ENCODE data around the gene RANGAP1. TPM values are rescaled to one million over a fixed set of nuclear protein-coding genes. Genes with fewer than 3 reads are reported as not detected.
"Not testable (repeated sequence)": the region's sequence is repeated elsewhere in the genome, so short reads cannot be mapped to it uniquely, and the experiment has no call there.

Gene RANGAP1
- total and polyA plus RNA-seq, 4 donors: 29.9 to 106 (median 62.9) TPM

GRCh38 chr22:41302021-41302767 lies 16.2 kb upstream of the RANGAP1 start:
- DNase-seq (ENCODE audit: low read depth in 4 of 6, low spot score in 6 of 6): peak in 2 of 6 donors; percentile 66 to 70
- Histone ChIP-seq H3K36me3 (ENCODE audit: control insufficient read depth, insufficient read depth, low read length) (peaks cover 9% of the 10 kb centered on the region), H3K27me3 (ENCODE audit: control insufficient read depth, insufficient read depth, low read length) (no peaks in the 10 kb centered on the region), H3K9me3 (ENCODE audit: control insufficient read depth, insufficient read depth, low read length) (no peaks in the 10 kb centered on the region), H3K4me3 (ENCODE audit: low read depth, low read length) (peak overlapping the region; percentile 86), H3K27ac (ENCODE audit: low read depth, low read length) (peak overlapping the region; percentile 88), H3K4me1 (ENCODE audit: control insufficient read depth, insufficient read depth, low read length) (peaks cover 21% of the 10 kb centered on the region)
- WGBS (ENCODE audit: insufficient coverage): under 1% methylated on average over 54 of the region's 60 CpGs

GRCh38 chr22:41301085-41302020 lies 15.4 kb upstream of the RANGAP1 start, which contains the start of gene ZC3H7B:
Gene ZC3H7B (plus strand): TSS chr22:41301525. CDS start chr22:41320661, 19,136 bp downstream.
- H3K4me3 ChIP-seq (ENCODE audit: low read depth, low read length): peak within 1 kb of the TSS; percentile 86
- peak within 1 kb of the TSS; percentile 88 for H3K27ac ChIP-seq (ENCODE audit: low read depth, low read length)
- peaks cover 21% of the 10 kb centered on the region for H3K4me1 ChIP-seq (ENCODE audit: control insufficient read depth, insufficient read depth, low read length)
- peaks cover 6% of the 10 kb centered on the region for H3K36me3 ChIP-seq (ENCODE audit: control insufficient read depth, insufficient read depth, low read length)
- H3K27me3 ChIP-seq (ENCODE audit: control insufficient read depth, insufficient read depth, low read length): no peaks in the 10 kb centered on the region
- DNase-seq (ENCODE audit: low read depth in 4 of 6, low spot score in 6 of 6): peak in 4 of 6 donors; percentile 56 to 94 (median 80)
- WGBS (ENCODE audit: insufficient coverage): 0% methylated on average over 42 of the region's 74 CpGs
- no peaks in the 10 kb centered on the region for H3K9me3 ChIP-seq (ENCODE audit: control insufficient read depth, insufficient read depth, low read length)

DNA sequence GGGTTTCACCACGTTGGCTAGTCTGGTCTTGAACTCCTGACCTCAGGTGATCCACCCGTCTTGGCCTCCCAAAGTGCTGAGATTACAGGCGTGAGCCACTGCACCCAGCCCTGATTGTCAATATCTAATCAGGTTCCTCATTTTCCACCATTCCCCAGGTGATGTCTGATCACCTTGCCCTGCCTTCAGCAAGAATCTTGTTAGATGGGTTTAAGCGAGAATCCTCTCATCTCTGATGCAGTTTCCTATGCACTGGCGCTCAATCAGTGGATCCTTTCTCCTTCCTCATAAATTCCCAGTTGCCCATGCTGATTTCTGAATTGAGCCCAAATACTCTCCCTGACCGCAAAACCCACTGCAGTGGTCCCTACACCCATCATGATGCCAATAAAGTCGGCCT lies 14.7 kb upstream of the RANGAP1 start:
- no peak for DNase-seq (ENCODE audit: low read depth in 4 of 6, low spot score in 6 of 6)

GRCh38 chr22:41296826-41297667 lies 11.1 kb upstream of the RANGAP1 start:
- DNase-seq (ENCODE audit: low read depth in 4 of 6, low spot score in 6 of 6): no peak
- peaks cover 4% of the 10 kb centered on the region for H3K4me1 ChIP-seq (ENCODE audit: control insufficient read depth, insufficient read depth, low read length)
- WGBS (ENCODE audit: insufficient coverage): 94% methylated on average over 9 of the region's 9 CpGs

More for the DNA sequence above, 14.7 kb upstream of the RANGAP1 start:
- no peaks in the 10 kb centered on the region for H3K27me3 ChIP-seq (ENCODE audit: control insufficient read depth, insufficient read depth, low read length)
- H3K4me1 ChIP-seq (ENCODE audit: control insufficient read depth, insufficient read depth, low read length): peaks cover 20% of the 10 kb centered on the region
- peak overlapping the region; percentile 88 for H3K27ac ChIP-seq (ENCODE audit: low read depth, low read length)
- WGBS (ENCODE audit: insufficient coverage): 51% methylated on average over 5 of the region's 7 CpGs
- H3K4me3 ChIP-seq (ENCODE audit: low read depth, low read length): peak overlapping the region; percentile 86
- no peaks in the 10 kb centered on the region for H3K9me3 ChIP-seq (ENCODE audit: control insufficient read depth, insufficient read depth, low read length)
- H3K36me3 ChIP-seq (ENCODE audit: control insufficient read depth, insufficient read depth, low read length): peaks cover 6% of the 10 kb centered on the region

GRCh38 chr22:41294816-41295215 lies 8.8 kb upstream of the RANGAP1 start:
- not testable (repeated sequence) for H3K27me3 ChIP-seq (ENCODE audit: control insufficient read depth, insufficient read depth, low read length); H3K4me3 ChIP-seq (ENCODE audit: low read depth, low read length); H3K36me3 ChIP-seq (ENCODE audit: control insufficient read depth, insufficient read depth, low read length); DNase-seq (ENCODE audit: low read depth in 4 of 6, low spot score in 6 of 6); H3K4me1 ChIP-seq (ENCODE audit: control insufficient read depth, insufficient read depth, low read length); H3K27ac ChIP-seq (ENCODE audit: low read depth, low read length); H3K9me3 ChIP-seq (ENCODE audit: control insufficient read depth, insufficient read depth, low read length)
- WGBS (ENCODE audit: insufficient coverage): no CpG with 5 or more reads among the region's 28 CpGs

More at GRCh38 chr22:41296826-41297667, 11.1 kb upstream of the RANGAP1 start:
- H3K27me3 ChIP-seq (ENCODE audit: control insufficient read depth, insufficient read depth, low read length): no peaks in the 10 kb centered on the region
- H3K36me3 ChIP-seq (ENCODE audit: control insufficient read depth, insufficient read depth, low read length): peaks cover 3% of the 10 kb centered on the region
- no peak overlapping the region for H3K4me3 ChIP-seq (ENCODE audit: low read depth, low read length)
- H3K9me3 ChIP-seq (ENCODE audit: control insufficient read depth, insufficient read depth, low read length): no peaks in the 10 kb centered on the region
- no peak overlapping the region for H3K27ac ChIP-seq (ENCODE audit: low read depth, low read length)

GRCh38 chr22:41290262-41291221 lies 4.6 kb upstream of the RANGAP1 start:
- peak in 1 of 6 donors; percentile 14 for DNase-seq (ENCODE audit: low read depth in 4 of 6, low spot score in 6 of 6)
- peaks cover 3% of the 10 kb centered on the region for H3K4me1 ChIP-seq (ENCODE audit: control insufficient read depth, insufficient read depth, low read length)
- 62% methylated on average over 2 of the region's 8 CpGs for WGBS (ENCODE audit: insufficient coverage)
- H3K4me3 ChIP-seq (ENCODE audit: low read depth, low read length): no peak overlapping the region
- no peaks in the 10 kb centered on the region for H3K36me3 ChIP-seq (ENCODE audit: control insufficient read depth, insufficient read depth, low read length)
- H3K9me3 ChIP-seq (ENCODE audit: control insufficient read depth, insufficient read depth, low read length): no peaks in the 10 kb centered on the region
- H3K27me3 ChIP-seq (ENCODE audit: control insufficient read depth, insufficient read depth, low read length): no peaks in the 10 kb centered on the region
- H3K27ac ChIP-seq (ENCODE audit: low read depth, low read length): peak overlapping the region; percentile 43

DNA sequence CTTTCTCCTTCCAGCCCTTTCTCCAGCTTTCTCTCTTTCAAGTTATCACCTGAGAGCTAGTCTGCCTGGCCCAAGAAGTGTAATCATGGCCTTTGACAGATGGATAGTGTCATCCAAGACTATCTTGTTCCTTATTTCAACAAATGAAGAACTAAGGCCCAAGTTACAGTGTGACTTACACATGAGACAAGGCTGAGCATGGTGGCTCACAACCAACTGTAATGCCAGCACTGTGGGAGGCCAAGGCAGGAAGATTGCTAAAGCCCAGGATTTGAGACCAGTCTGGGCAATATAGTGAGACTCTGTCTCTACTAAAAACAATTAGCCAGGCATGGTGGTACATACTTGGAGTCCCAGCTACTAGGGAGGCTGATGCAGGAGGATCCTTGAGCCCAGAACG lies 3.7 kb upstream of the RANGAP1 start:
- Histone ChIP-seq H3K36me3 (ENCODE audit: control insufficient read depth, insufficient read depth, low read length) (peaks cover 3% of the 10 kb centered on the region), H3K4me3 (ENCODE audit: low read depth, low read length) (no peak overlapping the region), H3K27me3 (ENCODE audit: control insufficient read depth, insufficient read depth, low read length) (no peaks in the 10 kb centered on the region), H3K4me1 (ENCODE audit: control insufficient read depth, insufficient read depth, low read length) (peaks cover 12% of the 10 kb centered on the region), H3K27ac (ENCODE audit: low read depth, low read length) (no peak overlapping the region), H3K9me3 (ENCODE audit: control insufficient read depth, insufficient read depth, low read length) (no peaks in the 10 kb centered on the region)
- DNase-seq (ENCODE audit: low read depth in 4 of 6, low spot score in 6 of 6): no peak
- 100% methylated on average over 1 of the region's 1 CpG for WGBS (ENCODE audit: insufficient coverage)

DNA sequence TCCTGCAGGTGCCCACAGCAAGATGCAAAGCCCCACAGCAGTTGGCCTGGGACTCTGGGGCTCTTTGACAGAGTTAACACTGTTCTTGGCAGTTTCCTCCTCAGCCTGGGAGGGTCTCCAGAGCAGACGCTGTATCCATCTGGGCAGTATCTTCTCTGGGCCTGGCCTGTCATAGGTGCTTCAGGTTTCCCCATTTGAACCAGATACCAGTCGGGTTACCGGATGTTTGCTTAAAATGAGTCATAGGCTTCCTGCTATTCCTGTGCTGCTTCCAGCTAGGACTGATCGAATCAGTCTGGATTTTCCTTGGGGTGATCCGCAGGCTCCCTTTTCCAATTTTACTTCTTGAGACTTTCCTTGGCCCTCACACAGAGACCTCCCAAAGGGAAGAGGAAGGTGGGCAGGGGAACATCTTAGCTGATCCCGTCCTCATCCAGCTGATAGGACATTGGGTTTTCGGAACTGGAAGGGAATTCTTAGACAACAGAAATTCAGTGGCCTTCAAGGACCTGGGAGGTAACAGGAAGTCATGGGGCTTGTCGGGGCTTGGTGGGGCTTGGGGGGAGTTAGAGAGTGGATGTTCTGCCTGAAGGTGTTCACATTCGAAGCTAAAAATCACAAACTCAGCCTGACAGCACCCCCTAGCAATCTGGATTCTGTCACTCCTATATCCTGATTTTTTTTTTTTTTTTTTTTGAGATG lies 2.4 kb upstream of the RANGAP1 start:
- no peak for DNase-seq (ENCODE audit: low read depth in 4 of 6, low spot score in 6 of 6)
- Histone ChIP-seq H3K9me3 (ENCODE audit: control insufficient read depth, insufficient read depth, low read length) (no peaks in the 10 kb centered on the region), H3K4me3 (ENCODE audit: low read depth, low read length) (no peak overlapping the region), H3K27me3 (ENCODE audit: control insufficient read depth, insufficient read depth, low read length) (no peaks in the 10 kb centered on the region), H3K27ac (ENCODE audit: low read depth, low read length) (no peak overlapping the region), H3K36me3 (ENCODE audit: control insufficient read depth, insufficient read depth, low read length) (peaks cover 9% of the 10 kb centered on the region), H3K4me1 (ENCODE audit: control insufficient read depth, insufficient read depth, low read length) (peaks cover 14% of the 10 kb centered on the region)
- 65% methylated on average over 4 of the region's 9 CpGs for WGBS (ENCODE audit: insufficient coverage)
